Measurements from ENCODE around the gene SNED1. TPM values are rescaled to one million over a fixed set of nuclear protein-coding genes. Genes with fewer than 3 reads are reported as not detected.

SNED1 gene
- polyA plus RNA-seq, 1 experiment, result 3.9 TPM

DNA sequence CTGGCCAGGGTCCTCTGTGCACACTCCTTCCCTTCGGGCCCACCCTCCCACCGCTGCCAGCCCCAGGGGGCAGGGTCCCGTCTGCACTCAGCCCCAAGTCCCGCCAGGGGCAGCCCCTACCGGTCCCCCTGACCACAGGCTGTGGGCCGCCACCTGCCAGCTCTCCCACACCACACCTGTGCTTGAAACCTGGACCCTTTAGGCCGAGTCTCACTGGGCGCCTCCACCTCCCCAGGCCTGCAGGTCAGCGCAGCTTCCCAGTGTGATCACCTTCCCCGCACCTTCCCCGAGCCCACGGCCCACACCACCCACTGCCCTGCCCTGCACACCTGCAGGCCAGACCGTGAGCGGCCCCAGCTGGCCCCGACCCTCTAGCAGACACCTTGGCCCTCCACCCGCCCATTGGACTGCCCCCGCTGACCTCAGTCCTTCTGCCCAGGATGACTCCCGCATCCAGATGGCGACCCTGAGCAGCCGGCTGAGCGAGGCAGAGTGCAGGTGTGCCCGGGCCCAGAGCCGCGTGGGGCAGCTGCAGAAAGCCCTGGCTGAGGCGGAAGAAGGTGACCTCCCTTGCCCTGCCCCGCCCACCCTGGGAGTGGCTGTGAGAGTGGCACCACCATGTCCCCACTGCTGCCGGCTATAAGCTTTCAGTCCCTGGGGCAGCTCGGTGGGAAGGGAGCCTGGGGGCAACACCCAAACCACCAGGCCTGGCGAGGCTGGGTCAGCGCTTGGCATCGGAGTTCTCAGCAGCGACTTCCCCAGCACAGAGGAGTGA, 31.3 kb upstream of the SNED1 start:
- CTCF ChIA-PET, result no interaction called here
- Histone ChIP-seq H3K4me3 (ENCODE audit: low read depth, low read length) (no peak overlapping the region), H3K27me3 (ENCODE audit: control insufficient read depth, insufficient read depth, low read length) (peaks cover 2% of the 10 kb centered on the region), H3K36me3 (ENCODE audit: control insufficient read depth, insufficient read depth, low read length) (no peaks in the 10 kb centered on the region)
- DNase-seq (ENCODE audit: low read depth), result no peak
- TF ChIP-seq, protein P1, sequence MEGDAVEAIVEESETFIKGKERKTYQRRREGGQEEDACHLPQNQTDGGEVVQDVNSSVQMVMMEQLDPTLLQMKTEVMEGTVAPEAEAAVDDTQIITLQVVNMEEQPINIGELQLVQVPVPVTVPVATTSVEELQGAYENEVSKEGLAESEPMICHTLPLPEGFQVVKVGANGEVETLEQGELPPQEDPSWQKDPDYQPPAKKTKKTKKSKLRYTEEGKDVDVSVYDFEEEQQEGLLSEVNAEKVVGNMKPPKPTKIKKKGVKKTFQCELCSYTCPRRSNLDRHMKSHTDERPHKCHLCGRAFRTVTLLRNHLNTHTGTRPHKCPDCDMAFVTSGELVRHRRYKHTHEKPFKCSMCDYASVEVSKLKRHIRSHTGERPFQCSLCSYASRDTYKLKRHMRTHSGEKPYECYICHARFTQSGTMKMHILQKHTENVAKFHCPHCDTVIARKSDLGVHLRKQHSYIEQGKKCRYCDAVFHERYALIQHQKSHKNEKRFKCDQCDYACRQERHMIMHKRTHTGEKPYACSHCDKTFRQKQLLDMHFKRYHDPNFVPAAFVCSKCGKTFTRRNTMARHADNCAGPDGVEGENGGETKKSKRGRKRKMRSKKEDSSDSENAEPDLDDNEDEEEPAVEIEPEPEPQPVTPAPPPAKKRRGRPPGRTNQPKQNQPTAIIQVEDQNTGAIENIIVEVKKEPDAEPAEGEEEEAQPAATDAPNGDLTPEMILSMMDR (IDR thresholded peaks at IDR 0.05; ENCODE audit: insufficient read depth, low read depth, low read length), result no peak
- POLR2A ChIA-PET, result no interaction called here

DNA sequence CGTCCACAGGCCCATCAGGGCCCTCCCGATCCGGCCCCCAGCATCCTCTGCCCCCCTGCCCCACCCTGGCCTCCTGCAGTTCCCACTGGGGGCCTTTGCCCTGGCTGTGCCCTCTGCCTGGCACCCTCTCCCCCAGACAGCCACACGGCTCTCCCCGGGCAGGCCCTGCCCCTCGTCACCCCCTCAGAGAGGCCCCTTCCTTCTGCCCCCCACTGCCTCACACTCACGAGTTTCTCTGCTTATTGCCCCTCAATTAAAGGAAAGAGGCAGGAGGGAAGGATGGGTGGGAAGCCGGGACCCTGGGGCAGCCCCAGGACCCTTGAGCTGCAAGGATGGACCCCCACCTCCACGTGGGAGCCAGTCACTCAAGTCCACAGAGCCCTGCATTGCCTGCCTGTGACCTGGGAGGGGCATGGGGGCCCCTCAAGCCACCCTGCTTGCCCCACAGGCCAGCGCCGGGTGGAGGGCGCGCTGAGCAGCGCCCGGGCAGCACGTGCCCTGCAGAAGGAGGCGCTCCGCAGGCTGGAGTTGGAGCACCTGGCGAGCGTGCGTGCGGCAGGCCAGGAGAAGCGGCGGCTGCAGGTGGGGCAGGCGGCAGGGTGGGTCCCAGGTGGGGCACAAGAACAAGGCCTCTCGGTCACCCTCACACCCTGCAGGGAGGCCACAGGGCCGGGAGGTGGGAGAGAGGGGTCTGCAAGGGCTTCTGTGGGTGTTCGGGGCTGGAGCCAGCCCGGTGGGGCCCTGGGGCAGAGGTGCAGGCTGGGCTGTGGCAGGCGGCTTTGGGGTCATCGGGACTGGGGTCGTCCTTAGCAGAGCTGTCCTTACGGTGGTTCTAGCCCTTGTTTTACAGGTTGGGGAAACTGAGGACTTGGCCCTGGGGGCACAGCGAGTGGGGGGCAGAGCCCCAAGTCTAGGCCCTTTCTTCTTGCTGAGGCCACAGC, 30.5 kb upstream of the SNED1 start:
- H3K4me3 ChIP-seq (ENCODE audit: low read depth, low read length), result no peak overlapping the region
- H3K27me3 ChIP-seq (ENCODE audit: control insufficient read depth, insufficient read depth, low read length), result peaks cover 2% of the 10 kb centered on the region
- no peaks in the 10 kb centered on the region for H3K36me3 ChIP-seq (ENCODE audit: control insufficient read depth, insufficient read depth, low read length)
- TF ChIP-seq, protein P1 (IDR thresholded peaks at IDR 0.05; ENCODE audit: insufficient read depth, low read depth, low read length), result no peak
- POLR2A ChIA-PET, result no interaction called here
- no peak for DNase-seq (ENCODE audit: low read depth)
- CTCF ChIA-PET, result interaction anchor here (0.6 kb wide), 1 partner anchor 466 kb away, joined by 3 read pairs; no protein-coding TSS in a partner anchor

DNA sequence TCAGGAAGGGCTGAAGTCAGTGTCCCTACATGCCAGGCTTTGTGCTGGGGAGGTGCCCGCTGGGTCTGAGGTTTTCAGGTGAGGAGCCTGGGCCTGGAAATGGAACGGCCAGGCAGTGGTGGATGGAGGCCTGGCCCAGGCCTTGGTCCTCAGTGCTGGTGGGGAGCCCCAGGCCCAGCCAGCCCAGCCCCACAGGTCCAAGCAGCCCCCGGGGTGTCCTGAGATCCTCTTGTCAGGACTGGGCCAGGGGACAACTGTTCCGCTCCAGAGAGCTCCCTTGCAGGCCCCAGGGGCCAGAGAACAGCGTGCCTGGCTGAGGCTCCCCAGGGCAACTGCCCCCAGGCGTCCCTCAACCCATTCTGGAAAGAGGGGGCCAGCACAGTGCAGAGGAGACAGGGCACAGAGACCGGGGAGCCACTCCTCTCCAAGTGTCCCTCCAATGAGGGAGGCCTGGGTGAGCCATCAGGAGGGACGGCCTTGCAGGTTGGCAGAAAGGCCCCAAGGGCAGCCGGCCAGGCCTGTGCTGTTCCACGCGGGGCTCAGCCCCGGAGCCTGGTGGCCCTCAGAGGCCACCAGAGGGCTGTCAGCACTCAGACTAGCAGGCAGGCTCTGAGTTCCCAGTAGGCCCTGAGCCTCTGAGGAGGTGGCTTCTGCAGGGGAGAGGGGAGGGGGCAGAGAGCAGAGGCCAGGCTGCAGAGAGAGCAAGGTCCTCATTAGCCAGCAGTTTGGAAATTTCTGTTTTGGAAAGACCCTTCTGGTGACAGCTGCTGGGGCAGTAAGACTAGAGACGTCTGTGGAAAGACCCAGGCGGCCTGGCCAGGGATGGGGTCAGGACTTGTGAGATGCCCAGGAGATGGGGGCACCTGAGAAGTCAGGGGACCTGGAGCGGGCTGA, 29.4 kb upstream of the SNED1 start:
- TF ChIP-seq, protein P1 (IDR thresholded peaks at IDR 0.05; ENCODE audit: insufficient read depth, low read depth, low read length), result no peak
- CTCF ChIA-PET, result interaction anchor here (0.6 kb wide), 1 partner anchor 467 kb away, joined by 3 read pairs; no protein-coding TSS in a partner anchor
- no peak for DNase-seq (ENCODE audit: low read depth)
- POLR2A ChIA-PET, result no interaction called here
- H3K36me3 ChIP-seq (ENCODE audit: control insufficient read depth, insufficient read depth, low read length), result no peaks in the 10 kb centered on the region
- peaks cover 3% of the 10 kb centered on the region for H3K27me3 ChIP-seq (ENCODE audit: control insufficient read depth, insufficient read depth, low read length)
- H3K4me3 ChIP-seq (ENCODE audit: low read depth, low read length), result no peak overlapping the region

DNA sequence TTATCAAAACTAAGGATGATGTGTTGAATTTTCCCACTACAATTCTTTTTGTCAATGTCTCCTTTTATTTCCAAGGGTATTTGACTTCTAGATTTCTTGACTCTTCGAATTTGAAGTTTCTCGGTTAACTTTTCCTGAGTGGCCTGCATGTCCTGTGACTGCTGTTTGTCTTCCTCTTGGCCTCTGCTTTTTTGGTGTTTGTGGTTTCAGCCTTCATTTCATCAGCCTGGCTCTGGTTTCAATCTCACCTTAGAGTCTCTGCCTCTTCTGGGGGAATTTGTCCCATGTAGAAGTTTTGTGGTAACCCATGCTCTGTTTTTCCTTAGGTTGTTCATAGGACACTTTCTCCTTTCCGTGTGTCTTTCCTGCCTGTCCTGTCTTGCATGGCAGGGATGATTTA, 28.3 kb upstream of the SNED1 start:
- DNase-seq (ENCODE audit: low read depth), result no peak
- Histone ChIP-seq H3K4me3 (ENCODE audit: low read depth, low read length) (no peak overlapping the region), H3K36me3 (ENCODE audit: control insufficient read depth, insufficient read depth, low read length) (no peaks in the 10 kb centered on the region), H3K27me3 (ENCODE audit: control insufficient read depth, insufficient read depth, low read length) (peaks cover 3% of the 10 kb centered on the region)
- CTCF ChIA-PET, result no interaction called here
- TF ChIP-seq, protein P1 (IDR thresholded peaks at IDR 0.05; ENCODE audit: insufficient read depth, low read depth, low read length), result no peak
- POLR2A ChIA-PET, result no interaction called here

Measured in BJ (cell line).